K562 (cell line): ENCODE results near the gene LZTR1. TPM values are rescaled to one million over a fixed set of nuclear protein-coding genes. Genes with fewer than 3 reads are reported as not detected.
A peak's percentile ranks its signal among the peaks of the same experiment; 100 is the strongest.

ENCODE experiments used
- HEY1 ChIP-seq: fragments of 250-450 bp; sonication (Bioruptor Pico); IDR thresholded peaks from 2 replicates; pipeline ENCODE4 v1.5.0; 2020; ENCODE audit warnings: mild to moderate bottlenecking, moderate library complexity, borderline replicate concordance
- PTBP1 ChIP-seq: fragments of 200-400 bp; formaldehyde crosslinking; IDR thresholded peaks from 2 replicates; pipeline ENCODE4 v1.6.1; 2017; ENCODE audit warnings: low read depth, low read length
- SREBF1 ChIP-seq: fragments of 150-350 bp; IDR thresholded peaks from 2 replicates; pipeline ENCODE4 v1.6.1; 2014; ENCODE audit warnings: antibody characterized with exemption, low read depth, low read length, borderline replicate concordance
- SRSF3 ChIP-seq: fragments of 200-400 bp; formaldehyde crosslinking; IDR thresholded peaks from 2 replicates; pipeline ENCODE4 v1.6.1; 2016; ENCODE audit warnings: mild to moderate bottlenecking, low read length, moderate library complexity; ENCODE audit not compliant: insufficient read depth
- polyA plus RNA-seq, 8 experiments: library from polyadenylated mRNA; depleted of rRNA in 4 of 8; stranded (reverse) in 5 of 8; unstranded in 3 of 8; fragments of >200 nt; fragmentation: Nextera tagmentation in 2 of 8; fragmentation: Illumina TruSeq in 1 of 8; extraction: Ambion mirVana in 2 of 8; extraction: Trizol in 1 of 8; gene quantifications; 2 replicates each; pipeline versions ENCODE4 v1.2.1 to v1.2.3, GENCODE V29; 2011 to 2014; ENCODE audit warnings: inconsistent platforms in 1 of 8, missing spikeins in 1 of 8
- total RNA-seq, 7 experiments: library from RNA; depleted of rRNA in 6 of 7; stranded (reverse); fragments of >200 nt in 6 of 7; fragmentation: Illumina TruSeq in 2 of 7; extraction: Trizol in 2 of 7; gene quantifications; 2 replicates each; pipeline versions ENCODE4 v1.2.1 to v1.2.3, GENCODE V29; 2011 to 2021; ENCODE audit warnings: low replicate concordance in 1 of 7
- TF ChIP-seq, protein P1 (sequence below): sonication (generic); formaldehyde crosslinking; IDR thresholded peaks from 2 replicates; pipeline ENCODE4 v1.8.1; 2022; ENCODE audit warnings: missing genetic modification reagents
- TF ChIP-seq, protein P2 (sequence below): fragments of 150-350 bp; IDR thresholded peaks from 2 replicates; pipeline ENCODE4 v1.6.1; 2014; ENCODE audit warnings: low read depth, mild to moderate bottlenecking, low read length, borderline replicate concordance
- TF ChIP-seq, protein P3 (sequence below): IDR thresholded peaks from 2 replicates; pipeline ENCODE4 v1.6.1; 2016; ENCODE audit warnings: missing genetic modification characterization, missing compliant biosample characterization
- TF ChIP-seq, protein P4 (sequence below), 3 experiments: IDR thresholded peaks in 2 of 3; conservative IDR thresholded peaks in 1 of 3; 2 replicates each; pipeline ENCODE4 v1.5.1; 2011 to 2012; ENCODE audit warnings: low read length in 3 of 3, mild to moderate bottlenecking in 3 of 3, control low read depth in 2 of 3, improper control_type of control experiment in 1 of 3, inconsistent platforms in 1 of 3, low read depth in 1 of 3, mixed read lengths in 1 of 3, moderate library complexity in 1 of 3; ENCODE audit not compliant: insufficient read depth in 2 of 3
- TF ChIP-seq, protein P5 (sequence below): sonication (generic); formaldehyde crosslinking; IDR thresholded peaks from 2 replicates; pipeline ENCODE4 v1.8.0; 2022; ENCODE audit warnings: missing genetic modification reagents, mild to moderate bottlenecking, moderate library complexity, borderline replicate concordance
- TF ChIP-seq, protein P6 (sequence below), 3 experiments: fragments of 200-800 bp in 1 of 3; fragments of 250-450 bp in 1 of 3; fragments of 450-650 bp in 1 of 3; sonication (Bioruptor Pico) in 1 of 3; sonication (Bioruptor generic) in 1 of 3; formaldehyde crosslinking in 1 of 3; IDR thresholded peaks; 2 replicates each; pipeline versions ENCODE4 v1.6.1 to v1.8.0; 2016 to 2022; ENCODE audit warnings: mild to moderate bottlenecking in 2 of 3, missing genetic modification characterization in 2 of 3, missing compliant biosample characterization in 1 of 3, moderate library complexity in 1 of 3

The LZTR1 gene
- total and polyA plus RNA-seq, 9 of the 15 experiments (the other 6 are each of a cell fraction or from before 2014, with no cell fraction given), result 2.2 to 135 (median 63.0) TPM

DNA sequence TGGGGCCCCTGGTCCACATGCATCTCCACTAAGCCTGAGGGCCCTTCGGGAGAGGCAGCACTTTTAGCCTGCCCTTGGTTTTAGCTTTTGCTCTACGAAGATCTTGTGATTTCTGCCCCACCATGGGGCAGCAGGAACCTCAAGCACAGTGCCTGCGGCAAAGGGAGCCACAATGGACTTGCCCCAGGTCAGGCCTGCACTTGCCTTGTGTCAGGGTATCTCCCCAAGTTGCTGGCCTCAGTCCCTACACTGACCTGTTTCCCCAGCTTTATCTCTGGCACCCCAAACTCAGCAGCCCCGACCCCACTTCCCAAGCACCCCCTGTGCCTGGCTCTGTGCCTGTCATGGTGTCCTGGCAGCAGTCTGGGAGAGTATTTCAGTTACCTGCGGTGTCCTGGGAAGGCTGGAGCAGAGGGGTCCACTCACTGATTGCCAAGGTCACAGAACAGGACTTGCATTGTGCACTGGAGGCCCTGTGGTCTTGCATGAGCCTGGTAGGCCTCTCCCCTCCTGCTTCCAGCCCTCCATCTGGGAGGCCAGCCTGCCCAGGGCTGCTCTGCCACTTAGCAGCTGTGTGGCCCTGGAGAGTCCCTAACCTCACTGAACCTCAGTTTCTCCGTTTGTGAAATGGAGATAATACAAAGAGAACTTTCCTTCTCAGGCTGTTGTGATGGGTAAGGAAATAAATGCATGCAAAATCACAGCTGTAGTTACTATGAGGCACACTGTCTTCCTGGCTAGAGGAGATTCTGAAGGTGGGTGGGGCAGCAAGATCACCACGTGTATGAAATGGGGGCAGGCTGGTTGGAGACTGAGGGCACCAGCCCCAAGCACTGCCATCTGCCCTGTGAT lies 18.7 kb upstream of the LZTR1 start (continued):
- TF ChIP-seq, protein P1, sequence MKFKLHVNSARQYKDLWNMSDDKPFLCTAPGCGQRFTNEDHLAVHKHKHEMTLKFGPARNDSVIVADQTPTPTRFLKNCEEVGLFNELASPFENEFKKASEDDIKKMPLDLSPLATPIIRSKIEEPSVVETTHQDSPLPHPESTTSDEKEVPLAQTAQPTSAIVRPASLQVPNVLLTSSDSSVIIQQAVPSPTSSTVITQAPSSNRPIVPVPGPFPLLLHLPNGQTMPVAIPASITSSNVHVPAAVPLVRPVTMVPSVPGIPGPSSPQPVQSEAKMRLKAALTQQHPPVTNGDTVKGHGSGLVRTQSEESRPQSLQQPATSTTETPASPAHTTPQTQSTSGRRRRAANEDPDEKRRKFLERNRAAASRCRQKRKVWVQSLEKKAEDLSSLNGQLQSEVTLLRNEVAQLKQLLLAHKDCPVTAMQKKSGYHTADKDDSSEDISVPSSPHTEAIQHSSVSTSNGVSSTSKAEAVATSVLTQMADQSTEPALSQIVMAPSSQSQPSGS, result peak; percentile 54; the same call in 1 of the 2 replicates
- 0 out of 2 replicates have a peak, but pooled peaks have one; percentile 22 for TF ChIP-seq SREBF1
- 0 out of 2 replicates have a peak, but pooled peaks have one; percentile 6 for TF ChIP-seq PTBP1
- no peak for TF ChIP-seq HEY1 (CRISPR knock-in tag)
- TF ChIP-seq, protein P2, sequence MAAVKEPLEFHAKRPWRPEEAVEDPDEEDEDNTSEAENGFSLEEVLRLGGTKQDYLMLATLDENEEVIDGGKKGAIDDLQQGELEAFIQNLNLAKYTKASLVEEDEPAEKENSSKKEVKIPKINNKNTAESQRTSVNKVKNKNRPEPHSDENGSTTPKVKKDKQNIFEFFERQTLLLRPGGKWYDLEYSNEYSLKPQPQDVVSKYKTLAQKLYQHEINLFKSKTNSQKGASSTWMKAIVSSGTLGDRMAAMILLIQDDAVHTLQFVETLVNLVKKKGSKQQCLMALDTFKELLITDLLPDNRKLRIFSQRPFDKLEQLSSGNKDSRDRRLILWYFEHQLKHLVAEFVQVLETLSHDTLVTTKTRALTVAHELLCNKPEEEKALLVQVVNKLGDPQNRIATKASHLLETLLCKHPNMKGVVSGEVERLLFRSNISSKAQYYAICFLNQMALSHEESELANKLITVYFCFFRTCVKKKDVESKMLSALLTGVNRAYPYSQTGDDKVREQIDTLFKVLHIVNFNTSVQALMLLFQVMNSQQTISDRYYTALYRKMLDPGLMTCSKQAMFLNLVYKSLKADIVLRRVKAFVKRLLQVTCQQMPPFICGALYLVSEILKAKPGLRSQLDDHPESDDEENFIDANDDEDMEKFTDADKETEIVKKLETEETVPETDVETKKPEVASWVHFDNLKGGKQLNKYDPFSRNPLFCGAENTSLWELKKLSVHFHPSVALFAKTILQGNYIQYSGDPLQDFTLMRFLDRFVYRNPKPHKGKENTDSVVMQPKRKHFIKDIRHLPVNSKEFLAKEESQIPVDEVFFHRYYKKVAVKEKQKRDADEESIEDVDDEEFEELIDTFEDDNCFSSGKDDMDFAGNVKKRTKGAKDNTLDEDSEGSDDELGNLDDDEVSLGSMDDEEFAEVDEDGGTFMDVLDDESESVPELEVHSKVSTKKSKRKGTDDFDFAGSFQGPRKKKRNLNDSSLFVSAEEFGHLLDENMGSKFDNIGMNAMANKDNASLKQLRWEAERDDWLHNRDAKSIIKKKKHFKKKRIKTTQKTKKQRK, result no peak
- TF ChIP-seq, protein P3, sequence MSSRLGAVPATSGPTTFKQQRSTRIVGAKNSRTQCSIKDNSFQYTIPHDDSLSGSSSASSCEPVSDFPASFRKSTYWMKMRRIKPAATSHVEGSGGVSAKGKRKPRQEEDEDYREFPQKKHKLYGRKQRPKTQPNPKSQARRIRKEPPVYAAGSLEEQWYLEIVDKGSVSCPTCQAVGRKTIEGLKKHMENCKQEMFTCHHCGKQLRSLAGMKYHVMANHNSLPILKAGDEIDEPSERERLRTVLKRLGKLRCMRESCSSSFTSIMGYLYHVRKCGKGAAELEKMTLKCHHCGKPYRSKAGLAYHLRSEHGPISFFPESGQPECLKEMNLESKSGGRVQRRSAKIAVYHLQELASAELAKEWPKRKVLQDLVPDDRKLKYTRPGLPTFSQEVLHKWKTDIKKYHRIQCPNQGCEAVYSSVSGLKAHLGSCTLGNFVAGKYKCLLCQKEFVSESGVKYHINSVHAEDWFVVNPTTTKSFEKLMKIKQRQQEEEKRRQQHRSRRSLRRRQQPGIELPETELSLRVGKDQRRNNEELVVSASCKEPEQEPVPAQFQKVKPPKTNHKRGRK (tag), result no peak
- TF ChIP-seq, protein P4, sequence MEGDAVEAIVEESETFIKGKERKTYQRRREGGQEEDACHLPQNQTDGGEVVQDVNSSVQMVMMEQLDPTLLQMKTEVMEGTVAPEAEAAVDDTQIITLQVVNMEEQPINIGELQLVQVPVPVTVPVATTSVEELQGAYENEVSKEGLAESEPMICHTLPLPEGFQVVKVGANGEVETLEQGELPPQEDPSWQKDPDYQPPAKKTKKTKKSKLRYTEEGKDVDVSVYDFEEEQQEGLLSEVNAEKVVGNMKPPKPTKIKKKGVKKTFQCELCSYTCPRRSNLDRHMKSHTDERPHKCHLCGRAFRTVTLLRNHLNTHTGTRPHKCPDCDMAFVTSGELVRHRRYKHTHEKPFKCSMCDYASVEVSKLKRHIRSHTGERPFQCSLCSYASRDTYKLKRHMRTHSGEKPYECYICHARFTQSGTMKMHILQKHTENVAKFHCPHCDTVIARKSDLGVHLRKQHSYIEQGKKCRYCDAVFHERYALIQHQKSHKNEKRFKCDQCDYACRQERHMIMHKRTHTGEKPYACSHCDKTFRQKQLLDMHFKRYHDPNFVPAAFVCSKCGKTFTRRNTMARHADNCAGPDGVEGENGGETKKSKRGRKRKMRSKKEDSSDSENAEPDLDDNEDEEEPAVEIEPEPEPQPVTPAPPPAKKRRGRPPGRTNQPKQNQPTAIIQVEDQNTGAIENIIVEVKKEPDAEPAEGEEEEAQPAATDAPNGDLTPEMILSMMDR (IDR thresholded peaks at IDR 0.05 in 2 of 3, conservative IDR thresholded peaks at IDR 0.05 in 1 of 3; ENCODE audit: insufficient read depth in 2 of 3, low read depth in 1 of 3, low read length in 3 of 3), result peak in 1 of 3 experiments; percentile 6; a peak in 1 of 6 replicates
- TF ChIP-seq, protein P5, sequence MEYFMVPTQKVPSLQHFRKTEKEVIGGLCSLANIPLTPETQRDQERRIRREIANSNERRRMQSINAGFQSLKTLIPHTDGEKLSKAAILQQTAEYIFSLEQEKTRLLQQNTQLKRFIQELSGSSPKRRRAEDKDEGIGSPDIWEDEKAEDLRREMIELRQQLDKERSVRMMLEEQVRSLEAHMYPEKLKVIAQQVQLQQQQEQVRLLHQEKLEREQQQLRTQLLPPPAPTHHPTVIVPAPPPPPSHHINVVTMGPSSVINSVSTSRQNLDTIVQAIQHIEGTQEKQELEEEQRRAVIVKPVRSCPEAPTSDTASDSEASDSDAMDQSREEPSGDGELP, result peak; percentile 34; the same call in 1 of the 2 replicates
- TF ChIP-seq, protein P6, sequence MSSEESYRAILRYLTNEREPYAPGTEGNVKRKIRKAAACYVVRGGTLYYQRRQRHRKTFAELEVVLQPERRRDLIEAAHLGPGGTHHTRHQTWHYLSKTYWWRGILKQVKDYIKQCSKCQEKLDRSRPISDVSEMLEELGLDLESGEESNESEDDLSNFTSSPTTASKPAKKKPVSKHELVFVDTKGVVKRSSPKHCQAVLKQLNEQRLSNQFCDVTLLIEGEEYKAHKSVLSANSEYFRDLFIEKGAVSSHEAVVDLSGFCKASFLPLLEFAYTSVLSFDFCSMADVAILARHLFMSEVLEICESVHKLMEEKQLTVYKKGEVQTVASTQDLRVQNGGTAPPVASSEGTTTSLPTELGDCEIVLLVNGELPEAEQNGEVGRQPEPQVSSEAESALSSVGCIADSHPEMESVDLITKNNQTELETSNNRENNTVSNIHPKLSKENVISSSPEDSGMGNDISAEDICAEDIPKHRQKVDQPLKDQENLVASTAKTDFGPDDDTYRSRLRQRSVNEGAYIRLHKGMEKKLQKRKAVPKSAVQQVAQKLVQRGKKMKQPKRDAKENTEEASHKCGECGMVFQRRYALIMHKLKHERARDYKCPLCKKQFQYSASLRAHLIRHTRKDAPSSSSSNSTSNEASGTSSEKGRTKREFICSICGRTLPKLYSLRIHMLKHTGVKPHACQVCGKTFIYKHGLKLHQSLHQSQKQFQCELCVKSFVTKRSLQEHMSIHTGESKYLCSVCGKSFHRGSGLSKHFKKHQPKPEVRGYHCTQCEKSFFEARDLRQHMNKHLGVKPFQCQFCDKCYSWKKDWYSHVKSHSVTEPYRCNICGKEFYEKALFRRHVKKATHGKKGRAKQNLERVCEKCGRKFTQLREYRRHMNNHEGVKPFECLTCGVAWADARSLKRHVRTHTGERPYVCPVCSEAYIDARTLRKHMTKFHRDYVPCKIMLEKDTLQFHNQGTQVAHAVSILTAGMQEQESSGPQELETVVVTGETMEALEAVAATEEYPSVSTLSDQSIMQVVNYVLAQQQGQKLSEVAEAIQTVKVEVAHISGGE (CRISPR knock-in tag; IDR thresholded peaks at IDR 0.05), result peak in 1 of 3 experiments; percentile 47; a peak in 2 of 6 replicates
- TF ChIP-seq SRSF3, result no peak
